Uterus (tissue), 2 donors: ENCODE data around the gene HTR1D.

Experiments used
- CTCF ChIP-seq, 4 experiments: fragments of 200-600 bp in 2 of 4; fragments of 450-650 bp in 2 of 4; sonication (generic) in 2 of 4; IDR thresholded peaks; one replicate each; pipeline ENCODE4 v1.5.1; 2016 to 2019; ENCODE audit warnings: antibody characterized with exemption in 4 of 4, mild to moderate bottlenecking in 2 of 4, moderate library complexity in 1 of 4
- POLR2A ChIP-seq, 2 donors: fragments of 450-650 bp; IDR thresholded peaks; one replicate each; pipeline ENCODE4 v1.6.1; 2016; ENCODE audit warnings: antibody characterized with exemption in 2 of 2, mild to moderate bottlenecking in 1 of 2, moderate library complexity in 1 of 2

- no peak for TF ChIP-seq CTCF (IDR thresholded peaks at IDR 0.05)
- TF ChIP-seq POLR2A (IDR thresholded peaks at IDR 0.05): no peak
Observed at GRCh38 chr1:23249787-23250454, 32.6 kb upstream of the HTR1D start.
